Activated CD4-positive, alpha-beta T cell treated with anti-CD3 and anti-CD28 coated beads for 4 hours (primary cell): ENCODE data around the gene CNTNAP1.

Experiments
- DNase-seq, 2 donors: peaks; one replicate each; pipeline ENCODE4 v3.0.0-alpha.2; 2020

CNTNAP1 gene

DNA sequence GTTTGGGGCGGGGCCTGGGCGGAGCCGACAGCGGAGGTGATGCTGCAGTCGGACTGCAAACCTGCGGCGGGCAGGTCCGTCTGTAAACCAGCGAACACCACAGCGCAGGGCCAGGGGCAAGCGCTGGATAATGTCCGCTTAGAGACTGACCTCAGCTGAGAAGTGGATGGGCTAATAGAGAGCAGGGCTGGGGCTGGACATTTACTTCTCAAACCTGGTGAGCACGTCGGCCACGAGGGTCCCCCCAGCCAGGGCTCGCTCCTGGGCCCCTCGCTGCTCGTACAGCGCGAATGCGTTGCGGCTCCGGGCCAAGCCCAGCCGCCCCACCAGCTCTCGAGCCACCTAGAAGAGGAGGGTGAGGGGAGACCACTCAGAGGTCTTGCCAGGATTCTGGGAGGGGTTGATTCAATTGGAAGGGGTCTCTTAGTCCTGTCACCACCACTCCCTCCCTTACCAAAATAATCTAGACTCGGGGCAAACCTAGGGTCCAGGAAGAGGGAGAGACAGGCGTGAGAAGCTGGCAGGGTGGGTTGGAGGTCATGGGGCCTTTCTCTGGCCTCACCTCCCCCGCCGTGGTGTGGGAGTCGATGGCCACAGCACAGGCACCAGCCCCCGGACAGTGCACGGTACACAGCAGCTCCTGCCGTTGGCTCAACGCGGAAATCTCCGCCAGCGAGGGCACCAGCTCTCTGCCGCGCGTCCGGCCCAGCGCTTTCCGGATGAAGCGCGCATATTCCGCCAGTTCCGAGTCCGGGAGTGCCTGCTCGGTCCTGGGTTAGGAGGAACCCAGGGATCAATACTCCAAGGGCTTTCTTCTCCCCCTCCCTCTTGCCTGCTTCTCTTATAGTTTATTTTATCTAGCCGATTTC lies 11.3 kb upstream of the CNTNAP1 start:
- no peak for DNase-seq

DNA sequence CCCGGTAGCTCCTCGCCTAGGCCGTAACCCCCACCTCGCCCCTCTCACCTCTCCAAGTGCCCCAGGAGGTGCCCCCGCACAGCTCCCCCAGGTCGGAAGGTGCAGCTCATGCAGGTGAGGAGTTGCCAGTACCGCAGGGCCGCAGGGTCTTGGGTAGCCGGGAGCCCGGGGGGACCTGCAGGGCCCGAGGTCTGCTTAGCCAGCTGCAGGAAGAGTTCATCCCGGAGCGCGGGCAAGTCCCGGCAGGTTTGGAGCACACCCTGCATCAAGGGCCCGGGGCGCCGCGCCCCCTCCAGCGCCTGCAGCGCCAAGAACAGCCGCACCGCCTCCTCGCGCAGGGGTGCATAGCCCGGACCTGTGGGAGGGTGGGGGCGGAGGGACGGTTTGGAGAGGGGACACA lies 10.3 kb upstream of the CNTNAP1 start:
- DNase-seq = no peak

DNA sequence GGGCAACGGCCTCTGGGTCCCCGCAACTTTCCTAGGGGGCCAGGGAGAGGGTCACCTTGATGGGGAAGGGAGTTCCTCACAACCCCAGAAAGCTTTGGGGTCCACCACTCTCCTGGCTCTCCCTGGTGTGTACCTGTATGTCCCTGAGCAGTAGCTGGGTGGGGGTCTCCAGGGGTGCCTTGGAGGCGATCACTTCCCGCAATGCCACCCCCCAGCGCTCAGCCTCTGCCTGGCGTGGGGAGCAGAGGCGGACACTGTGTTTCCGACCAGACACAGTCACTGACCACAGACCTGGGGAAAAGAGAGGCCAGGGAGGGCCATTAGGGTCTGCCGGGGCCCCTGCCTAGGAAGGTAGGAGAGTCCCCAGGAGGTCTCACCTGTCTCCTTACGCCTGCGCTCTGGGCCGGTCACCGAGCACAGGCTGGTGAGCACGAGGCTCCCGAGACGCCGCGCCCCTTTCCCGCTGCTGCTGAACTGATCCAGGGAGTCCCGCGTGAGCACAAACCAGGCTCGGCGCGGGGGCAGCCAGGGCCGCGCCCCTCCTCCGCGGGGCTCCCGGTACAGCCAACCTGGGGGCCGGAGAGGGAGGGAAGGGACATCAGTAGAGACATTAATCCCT lies 9.0 kb upstream of the CNTNAP1 start:
- no peak for DNase-seq

- no peak for DNase-seq
Observed at GRCh38 chr17:42673885-42674754, 8.2 kb upstream of the CNTNAP1 start.

DNA sequence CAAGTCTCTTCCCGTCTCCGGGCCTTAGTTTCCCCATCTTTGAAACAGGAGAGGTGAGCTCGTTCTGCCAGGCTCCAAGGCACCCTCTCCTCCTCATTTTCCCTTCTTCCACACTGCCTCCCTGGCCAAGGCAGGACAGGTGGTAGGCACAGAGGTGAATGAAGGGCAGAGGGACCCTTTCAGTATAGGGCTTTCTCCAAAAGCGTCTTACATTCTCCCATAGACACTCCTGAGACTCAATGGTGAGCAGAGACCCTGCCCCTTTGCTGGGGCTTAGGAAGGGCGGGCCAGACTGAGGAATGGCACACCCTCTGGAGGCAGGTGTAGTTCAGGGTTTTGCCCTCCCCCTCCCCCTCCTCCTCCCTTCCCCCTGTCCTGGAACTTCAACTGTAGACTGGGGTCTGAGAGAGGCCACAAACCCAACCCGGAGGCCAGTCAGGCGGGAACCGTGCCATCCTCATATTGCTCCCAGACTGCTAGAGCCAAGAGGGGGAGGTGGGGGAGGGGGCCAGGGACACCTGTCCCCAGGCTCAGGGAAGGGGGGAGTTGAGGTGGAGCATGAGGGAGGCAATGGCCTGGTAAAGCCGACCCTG lies 7.5 kb upstream of the CNTNAP1 start:
- DNase-seq = no peak

- DNase-seq = no peak
Observed at GRCh38 chr17:42675348-42675964, 6.9 kb upstream of the CNTNAP1 start.

DNA sequence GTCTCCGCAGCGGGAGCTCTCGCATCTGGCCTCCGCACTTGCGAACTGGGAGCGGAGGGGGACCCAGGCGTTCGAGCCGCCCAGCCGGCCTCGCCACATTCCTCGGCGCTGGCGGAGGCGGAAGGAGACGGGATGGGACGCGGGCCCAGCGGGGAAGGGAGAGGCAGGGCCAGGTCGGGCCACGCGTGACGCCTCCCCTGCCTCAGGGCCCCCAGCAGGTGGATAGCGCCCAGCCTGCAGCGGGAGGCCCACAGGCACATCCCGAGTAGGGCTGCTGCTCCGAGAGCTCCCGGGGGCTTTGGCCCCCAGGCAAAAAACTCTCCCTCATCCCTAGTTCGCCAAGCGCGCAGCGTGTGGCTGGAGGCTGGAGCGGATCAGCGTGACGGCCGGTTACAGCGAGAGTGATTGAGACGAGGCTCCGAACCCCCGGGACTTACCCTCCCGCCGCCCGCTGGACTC lies 6.3 kb upstream of the CNTNAP1 start:
- no peak for DNase-seq

GRCh38 chr17:42676424-42677011 lies 5.8 kb upstream of the CNTNAP1 start, which contains the start of gene PLEKHH3:
TSS of gene PLEKHH3 (minus strand) at chr17:42676994. CDS start at chr17:42676563, 431 bp downstream.
- DNase-seq = no peak

DNA sequence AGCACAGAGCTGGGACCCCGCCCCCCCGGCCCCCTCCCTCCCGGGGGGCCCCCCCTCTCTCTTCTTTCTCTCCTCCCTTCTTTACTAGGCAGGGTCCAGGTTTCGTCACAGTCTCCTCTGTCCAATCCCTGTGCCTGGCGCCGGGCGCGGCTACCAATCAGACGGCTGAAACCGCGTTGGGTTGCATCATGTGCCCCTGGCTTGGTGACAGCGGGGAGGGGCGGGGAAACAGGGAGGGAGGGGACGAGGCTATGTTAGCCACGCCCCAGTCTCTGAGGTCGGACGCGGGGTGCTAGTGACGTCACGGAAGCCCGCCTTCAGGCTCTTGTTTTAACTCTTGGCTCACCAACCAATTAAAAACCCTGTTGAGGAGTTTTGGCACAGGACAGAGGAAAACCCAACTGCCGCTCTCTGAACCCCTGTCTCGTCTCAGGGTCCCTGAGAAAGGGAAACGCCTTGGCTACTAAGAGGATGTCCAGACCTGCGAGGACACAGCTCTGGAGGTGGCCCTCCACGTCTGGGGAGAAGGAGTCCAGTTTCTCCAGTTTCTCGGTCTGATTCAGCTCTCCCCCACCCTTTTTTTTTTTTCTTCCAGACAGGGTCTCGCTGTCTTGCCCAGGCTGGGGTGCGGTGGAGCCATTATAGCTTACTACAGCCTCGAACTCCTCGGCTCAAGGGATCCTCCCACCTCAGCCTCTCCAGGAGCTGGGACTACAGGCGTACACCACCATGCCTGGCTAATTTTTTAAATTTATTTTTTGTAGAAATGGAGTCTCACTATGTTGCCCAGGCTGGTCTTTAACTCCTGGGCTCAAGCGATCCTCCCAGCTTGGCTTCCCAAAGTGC lies 5.1 kb upstream of the CNTNAP1 start:
- peak; percentile 98 to 99 for DNase-seq

DNA sequence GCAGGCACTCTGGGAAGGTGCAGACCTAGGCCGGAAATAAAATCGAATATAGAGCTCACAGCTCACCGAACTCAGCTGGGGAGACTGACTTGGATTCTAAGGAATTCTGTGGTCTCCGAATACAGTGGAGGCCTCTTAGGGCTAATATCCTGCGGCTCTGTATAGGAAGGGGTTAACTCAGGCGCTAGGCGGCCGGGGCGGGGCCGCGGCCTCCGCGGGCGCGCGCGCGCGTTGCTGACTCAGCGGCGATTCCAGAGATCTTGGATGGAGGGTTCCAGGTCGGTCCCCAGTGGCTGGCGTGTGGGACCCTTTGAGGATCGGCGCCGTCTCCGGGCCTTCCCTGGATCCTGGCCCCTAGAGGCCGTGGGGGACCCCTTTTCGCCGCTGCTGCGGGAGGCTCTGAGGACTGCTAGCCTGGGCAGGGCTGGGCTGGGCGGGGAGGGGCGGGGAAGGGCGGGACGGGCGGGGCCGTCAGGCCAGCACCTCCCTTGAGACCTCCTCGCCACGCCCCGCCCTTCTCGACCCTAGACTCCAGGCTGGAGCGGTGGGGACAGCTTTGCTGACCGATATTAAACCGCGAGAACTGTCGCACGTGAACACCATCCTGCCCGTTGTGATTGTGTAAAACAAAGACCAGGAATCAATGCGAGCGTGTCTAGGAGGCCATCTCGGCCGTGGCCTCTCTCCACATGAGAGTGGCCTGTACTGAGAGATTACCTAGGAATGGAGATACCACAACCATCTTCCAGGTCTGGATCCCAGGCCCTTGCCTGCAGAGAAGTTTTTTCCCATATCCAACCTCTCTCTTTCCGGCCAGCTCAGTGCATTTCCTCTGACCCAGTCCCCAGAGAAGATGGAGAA lies 4.2 kb upstream of the CNTNAP1 start:
- peak; percentile 68 to 72 for DNase-seq

GRCh38 chr17:42678951-42679491 lies 3.3 kb upstream of the CNTNAP1 start:
- DNase-seq = peak in 1 of 2 donors; percentile 36

- peak; percentile 65 to 66 for DNase-seq
Observed at GRCh38 chr17:42679492-42680330, 2.6 kb upstream of the CNTNAP1 start.

GRCh38 chr17:42680331-42680808 lies 2.0 kb upstream of the CNTNAP1 start:
- no peak for DNase-seq

DNA sequence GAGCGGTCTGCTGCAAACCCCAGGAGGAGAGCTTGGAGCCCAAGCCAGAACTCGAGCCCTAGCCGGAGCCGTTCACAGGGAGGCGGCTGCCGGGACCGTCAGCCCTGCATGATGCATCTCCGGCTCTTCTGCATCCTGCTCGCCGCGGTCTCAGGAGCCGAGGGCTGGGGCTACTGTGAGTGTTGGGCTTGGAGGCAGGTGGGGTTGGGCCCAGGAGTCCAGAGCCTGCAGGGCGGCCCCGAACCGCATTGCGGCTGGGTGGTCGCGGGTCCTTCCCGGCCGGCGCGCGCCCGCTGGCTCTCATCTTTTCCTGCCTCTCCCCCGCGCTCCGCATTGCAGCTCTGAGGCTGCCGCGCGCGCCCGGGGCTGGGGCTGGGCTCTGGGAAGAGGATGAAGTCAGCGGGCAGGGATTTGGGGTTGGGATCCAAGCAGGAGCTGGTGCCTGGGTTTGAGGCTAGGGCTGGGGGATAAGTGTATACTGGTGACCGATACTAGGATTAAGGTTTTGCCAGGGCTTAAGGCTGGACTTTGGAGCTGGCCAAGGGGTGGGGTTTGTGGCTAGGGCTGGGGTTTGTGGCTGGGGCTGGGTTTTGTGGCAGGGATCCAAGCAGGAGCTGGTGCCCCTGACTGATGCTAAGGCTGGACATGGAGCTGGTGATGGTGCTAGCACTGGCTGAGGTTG lies 532 bp downstream of the CNTNAP1 start:
- DNase-seq = no peak

DNA sequence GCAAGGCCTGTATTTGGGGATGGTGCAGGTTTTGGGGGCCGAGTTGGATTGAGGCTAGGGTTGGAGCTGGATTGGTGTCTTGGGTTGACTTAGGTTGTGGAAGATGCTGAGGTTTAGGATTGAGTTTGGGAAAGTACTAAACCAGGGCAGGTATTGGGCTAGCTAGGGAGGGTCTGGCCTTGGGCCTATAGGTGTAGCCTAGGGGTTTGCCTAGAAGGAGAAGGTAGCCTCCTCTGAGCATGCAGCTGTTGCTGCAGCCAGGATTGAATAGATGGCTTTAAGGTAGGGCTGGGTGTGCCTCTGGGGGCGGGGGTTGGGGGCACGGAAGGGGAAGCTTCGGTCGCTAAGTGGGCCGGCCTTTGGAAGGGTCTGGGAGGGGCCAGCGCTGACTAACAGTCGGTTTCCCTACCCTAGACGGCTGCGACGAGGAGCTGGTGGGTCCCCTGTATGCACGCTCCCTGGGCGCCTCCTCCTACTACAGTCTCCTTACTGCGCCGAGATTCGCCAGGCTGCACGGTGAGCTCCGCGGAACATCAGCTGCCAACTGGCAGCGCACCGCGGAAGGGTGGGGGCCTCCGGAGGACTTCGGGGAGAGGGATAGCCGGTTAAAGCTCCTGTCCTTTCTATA lies 1.2 kb downstream of the CNTNAP1 start:
- no peak for DNase-seq

DNA sequence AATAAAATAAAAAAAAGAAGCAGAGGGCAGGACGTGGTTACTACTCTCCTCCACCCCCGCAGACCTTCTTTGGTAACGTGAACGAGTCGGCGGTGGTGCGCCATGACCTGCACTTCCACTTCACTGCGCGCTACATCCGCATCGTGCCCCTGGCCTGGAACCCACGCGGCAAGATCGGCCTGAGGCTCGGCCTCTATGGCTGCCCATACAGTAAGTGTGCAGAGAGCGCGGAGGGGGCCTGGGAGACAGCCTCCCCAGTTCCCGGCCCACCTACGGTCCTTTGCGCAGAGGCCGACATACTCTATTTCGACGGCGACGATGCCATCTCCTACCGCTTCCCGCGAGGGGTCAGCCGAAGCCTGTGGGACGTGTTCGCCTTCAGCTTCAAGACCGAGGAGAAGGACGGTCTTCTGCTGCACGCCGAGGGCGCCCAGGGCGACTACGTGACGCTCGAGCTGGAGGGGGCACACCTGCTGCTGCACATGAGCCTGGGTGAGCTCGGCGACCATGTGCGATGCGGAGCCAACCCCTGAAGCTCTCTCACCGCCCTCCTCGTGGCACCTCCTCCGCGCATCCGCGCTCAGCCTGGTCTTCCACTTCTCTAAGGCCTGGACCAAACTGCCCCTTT lies 2.7 kb downstream of the CNTNAP1 start:
- no peak for DNase-seq

DNA sequence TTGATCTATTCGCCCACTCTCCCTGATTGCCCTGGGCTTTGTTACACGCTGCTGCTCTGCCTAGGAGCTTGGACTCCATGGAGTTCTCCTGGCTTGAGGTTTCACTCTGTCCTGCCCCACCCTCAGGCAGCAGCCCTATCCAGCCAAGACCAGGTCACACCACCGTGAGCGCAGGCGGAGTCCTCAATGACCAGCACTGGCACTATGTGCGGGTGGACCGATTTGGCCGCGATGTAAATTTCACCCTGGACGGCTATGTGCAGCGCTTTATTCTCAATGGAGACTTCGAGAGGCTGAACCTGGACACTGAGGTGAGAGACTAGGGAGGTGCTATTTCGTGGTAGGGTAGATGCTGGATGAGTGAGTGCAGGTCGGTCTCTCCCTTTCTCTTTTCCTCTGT lies 3.5 kb downstream of the CNTNAP1 start:
- no peak for DNase-seq
